ENCODE results near the gene POU2F1.
"Not testable (repeated sequence)": the region's sequence is repeated elsewhere in the genome, so short reads cannot be mapped to it uniquely, and the experiment has no call there.

POU2F1 gene

GRCh38 chr1:167230437-167230836 lies 9.8 kb downstream of the POU2F1 start:
- no peak for DNase-seq

GRCh38 chr1:167231873-167232450 lies 11.3 kb downstream of the POU2F1 start:
- no peak for DNase-seq

GRCh38 chr1:167232801-167233200 lies 12.1 kb downstream of the POU2F1 start:
- no peak for DNase-seq

GRCh38 chr1:167233373-167233772 lies 12.7 kb downstream of the POU2F1 start:
- DNase-seq, result no peak

DNA sequence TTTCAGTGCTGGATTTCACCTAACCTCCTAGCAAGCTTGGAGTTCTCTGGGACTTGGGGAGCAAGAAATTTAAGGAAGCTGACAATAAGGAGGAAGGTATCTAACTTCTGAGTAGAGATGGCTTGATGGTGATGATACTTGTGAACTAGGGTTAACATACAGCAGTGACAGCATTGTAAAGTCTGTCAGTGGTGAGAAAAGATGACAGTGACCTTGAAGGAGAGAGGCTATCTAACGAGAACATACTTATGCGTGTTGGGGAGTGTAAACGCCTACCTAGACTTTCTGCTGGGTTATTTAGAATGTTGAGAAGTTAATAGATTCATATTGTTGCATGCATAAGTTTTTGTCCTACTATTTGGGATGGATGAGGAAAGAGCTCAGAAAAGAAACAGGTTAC lies 16.3 kb downstream of the POU2F1 start:
- no peak for DNase-seq

DNA sequence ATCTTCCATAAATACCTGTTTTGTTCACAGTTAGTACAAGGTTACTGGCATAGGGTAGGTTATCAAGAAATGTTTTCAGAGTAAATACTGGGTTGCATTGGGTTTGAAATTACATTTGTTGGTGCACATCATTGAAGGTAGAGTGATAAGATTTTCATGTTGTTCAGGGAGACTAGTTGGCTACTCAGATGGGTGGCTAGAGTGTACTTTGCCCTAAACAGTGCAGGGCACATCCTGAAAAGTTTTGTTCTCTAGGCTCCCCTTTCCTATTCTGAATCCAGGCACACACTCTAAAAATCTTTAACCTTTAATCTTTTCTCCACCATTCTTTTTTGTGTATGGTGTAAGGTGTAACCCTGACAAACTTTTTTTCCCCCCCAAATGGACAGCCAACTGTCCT lies 18.0 kb downstream of the POU2F1 start:
- no peak for DNase-seq

- DNase-seq, result no peak
Observed at GRCh38 chr1:167239257-167239656, 18.6 kb downstream of the POU2F1 start.

- no peak for DNase-seq
Observed at GRCh38 chr1:167244244-167244643, 23.6 kb downstream of the POU2F1 start.

DNA sequence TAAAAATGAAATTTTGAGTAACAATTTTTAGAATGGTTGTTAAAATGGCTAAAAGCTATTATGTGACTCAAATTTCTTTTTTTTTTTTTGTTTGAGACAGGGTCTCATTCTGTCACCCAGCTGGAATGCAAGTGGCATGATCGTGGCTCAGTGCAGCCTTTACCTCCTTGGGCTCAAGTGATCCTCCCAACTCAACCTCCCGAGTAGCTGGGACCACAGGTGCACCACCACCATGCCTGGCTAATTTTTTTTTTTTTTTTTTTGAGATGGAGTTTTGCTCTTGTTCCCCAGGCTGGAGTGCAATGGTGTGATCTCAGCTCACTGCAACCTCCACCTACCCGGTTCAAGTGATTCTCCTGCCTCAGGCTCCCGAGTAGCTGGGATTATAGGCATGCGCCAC lies 24.5 kb downstream of the POU2F1 start:
- DNase-seq, result not testable (repeated sequence)

- no peak for DNase-seq
Observed at GRCh38 chr1:167246971-167247370, 26.3 kb downstream of the POU2F1 start.

DNA sequence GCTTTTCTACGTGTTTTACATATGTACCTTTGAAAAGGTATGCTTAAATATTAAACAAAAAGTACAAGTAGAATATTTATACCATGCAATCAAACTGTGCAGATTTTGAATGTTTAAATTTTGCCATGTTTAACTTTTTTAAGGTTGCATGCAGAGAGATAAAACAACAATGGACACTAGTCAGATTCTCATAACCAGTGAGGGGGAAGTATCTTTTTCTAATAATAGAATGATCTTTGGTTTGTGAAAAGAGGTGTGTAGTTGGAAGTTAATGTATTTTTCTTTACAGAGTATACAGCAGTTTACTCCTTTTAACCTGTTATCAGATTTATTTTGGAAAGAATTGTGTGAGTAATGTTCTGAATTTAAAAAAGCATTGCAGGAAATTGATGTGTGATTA lies 27.1 kb downstream of the POU2F1 start:
- DNase-seq, result no peak

- no peak for DNase-seq
Observed at GRCh38 chr1:167248707-167249642, 28.3 kb downstream of the POU2F1 start.

- DNase-seq, result no peak
Observed at GRCh38 chr1:167249702-167250101, 29.0 kb downstream of the POU2F1 start.

- no peak for DNase-seq
Observed at GRCh38 chr1:167250482-167250881, 29.8 kb downstream of the POU2F1 start.

DNA sequence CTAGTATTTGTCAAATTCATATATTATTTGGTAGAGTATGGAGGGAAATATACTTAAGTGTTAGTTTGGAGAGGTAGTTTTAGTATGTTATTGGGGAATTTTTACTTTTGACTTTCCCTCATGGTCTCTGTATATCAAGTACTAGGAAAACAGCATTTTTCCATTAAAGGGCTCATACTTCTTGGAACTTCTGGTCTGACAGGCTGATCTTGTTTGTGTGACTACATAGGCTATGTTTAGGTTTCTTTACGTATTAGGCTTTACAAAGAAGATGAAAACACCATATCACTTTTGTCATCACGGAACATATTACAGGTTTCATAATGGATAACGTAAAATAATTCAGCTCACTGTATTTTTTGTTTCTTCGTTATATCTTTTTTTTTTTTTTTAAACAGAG lies 30.8 kb downstream of the POU2F1 start:
- DNase-seq, result no peak

GRCh38 chr1:167252986-167253385 lies 32.3 kb downstream of the POU2F1 start:
- DNase-seq, result no peak

DNA sequence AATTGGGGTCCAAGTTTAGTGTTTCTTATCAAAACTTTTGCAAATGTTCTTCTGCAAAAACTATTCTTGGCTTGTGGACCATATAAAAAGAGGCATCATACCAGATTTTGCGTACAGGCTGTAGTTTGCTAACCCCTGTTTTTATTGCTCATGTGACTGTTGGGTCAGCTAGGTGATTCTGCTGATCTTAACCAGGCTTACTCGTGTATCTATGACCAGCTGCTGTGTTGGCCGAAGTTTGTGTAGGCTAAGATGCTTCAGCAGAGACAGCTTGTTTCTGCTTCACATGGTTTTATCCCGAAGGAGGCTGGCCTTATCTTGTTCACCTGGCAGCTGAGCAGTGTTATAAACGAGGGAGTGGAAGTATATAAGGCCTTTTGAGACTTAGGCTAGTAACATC lies 38.2 kb downstream of the POU2F1 start:
- no peak for DNase-seq

- DNase-seq, result no peak
Observed at GRCh38 chr1:167262836-167263235, 42.1 kb downstream of the POU2F1 start.

DNA sequence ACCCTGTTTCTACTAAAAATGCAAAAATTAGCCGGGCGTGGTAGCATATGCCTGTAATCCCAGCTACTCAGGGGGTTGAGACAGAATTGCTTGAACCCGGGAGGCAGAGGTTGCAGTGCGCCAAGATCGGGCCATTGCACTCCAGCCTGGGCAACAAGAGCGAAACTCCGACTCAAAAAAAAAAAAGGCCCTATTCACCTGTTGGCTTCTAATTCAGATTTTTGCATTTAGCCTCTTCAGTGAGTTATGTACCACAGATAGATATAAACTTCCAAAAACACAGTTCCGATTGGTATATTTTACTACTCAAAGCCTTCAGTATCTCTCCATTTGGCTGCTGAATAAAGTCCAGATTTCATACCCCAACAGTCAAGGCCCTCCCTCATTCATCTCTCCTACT lies 42.7 kb downstream of the POU2F1 start:
- no peak for DNase-seq

- DNase-seq, result no peak
Observed at GRCh38 chr1:167263819-167264464, 43.3 kb downstream of the POU2F1 start.

- no peak for DNase-seq
Observed at GRCh38 chr1:167266965-167267364, 46.3 kb downstream of the POU2F1 start.

DNA sequence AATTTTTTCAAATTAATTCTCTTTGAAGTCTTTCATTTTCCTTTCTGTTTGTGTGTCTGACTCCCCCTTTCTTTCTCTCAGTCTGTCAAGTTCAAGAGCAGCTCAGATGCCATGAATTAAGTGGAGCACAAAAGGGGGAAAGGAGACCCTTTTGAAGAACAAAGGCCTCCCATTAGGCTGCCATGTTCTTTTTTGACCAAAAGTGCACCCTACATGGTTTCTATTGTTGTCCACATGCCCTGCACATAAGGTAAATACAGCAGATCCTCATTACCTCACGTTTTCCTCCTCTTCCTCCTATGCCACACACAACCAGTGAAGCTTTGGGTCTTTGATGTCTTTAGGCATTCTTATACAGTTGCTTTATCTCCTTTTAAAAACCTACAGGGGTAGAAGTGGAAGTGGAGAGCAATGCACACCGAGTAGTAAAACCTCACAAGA lies 47.7 kb downstream of the POU2F1 start:
- DNase-seq, result no peak
